GM12875 (cell line): ENCODE results near the gene CHKB.

Source experiments
- H3K4me3 ChIP-seq: one replicate; pipeline ENCODE4 v1.5.1; 2011; ENCODE audit warnings: low read depth, low read length, control low read depth
- TF ChIP-seq, protein P1 (sequence below): IDR thresholded peaks from 2 replicates; pipeline ENCODE4 v1.5.1; 2011; ENCODE audit warnings: low read depth, mild to moderate bottlenecking, control low read depth, inconsistent platforms, low read length, moderate library complexity, borderline replicate concordance; ENCODE audit not compliant: insufficient read depth

CHKB gene

DNA sequence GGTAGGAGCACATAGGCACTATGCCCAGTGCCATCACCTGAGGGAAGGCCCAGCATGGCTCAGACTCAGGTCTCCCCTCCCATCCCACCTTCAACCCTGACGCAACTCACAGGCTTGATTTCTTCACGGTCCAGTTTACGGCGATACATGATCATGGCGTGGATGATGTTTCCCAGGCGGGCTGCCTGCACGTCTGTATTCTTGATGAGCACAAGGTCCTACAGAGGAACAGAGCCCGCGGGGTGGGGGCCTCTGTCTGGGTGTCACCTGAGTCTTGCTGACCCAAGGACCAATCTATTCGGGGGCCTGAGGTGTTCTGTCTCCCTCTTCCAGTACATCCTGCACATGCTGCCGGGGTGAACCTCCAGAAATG, 8.3 kb downstream of the CHKB start:
- H3K4me3 ChIP-seq = no peak overlapping the region
- TF ChIP-seq, protein P1, sequence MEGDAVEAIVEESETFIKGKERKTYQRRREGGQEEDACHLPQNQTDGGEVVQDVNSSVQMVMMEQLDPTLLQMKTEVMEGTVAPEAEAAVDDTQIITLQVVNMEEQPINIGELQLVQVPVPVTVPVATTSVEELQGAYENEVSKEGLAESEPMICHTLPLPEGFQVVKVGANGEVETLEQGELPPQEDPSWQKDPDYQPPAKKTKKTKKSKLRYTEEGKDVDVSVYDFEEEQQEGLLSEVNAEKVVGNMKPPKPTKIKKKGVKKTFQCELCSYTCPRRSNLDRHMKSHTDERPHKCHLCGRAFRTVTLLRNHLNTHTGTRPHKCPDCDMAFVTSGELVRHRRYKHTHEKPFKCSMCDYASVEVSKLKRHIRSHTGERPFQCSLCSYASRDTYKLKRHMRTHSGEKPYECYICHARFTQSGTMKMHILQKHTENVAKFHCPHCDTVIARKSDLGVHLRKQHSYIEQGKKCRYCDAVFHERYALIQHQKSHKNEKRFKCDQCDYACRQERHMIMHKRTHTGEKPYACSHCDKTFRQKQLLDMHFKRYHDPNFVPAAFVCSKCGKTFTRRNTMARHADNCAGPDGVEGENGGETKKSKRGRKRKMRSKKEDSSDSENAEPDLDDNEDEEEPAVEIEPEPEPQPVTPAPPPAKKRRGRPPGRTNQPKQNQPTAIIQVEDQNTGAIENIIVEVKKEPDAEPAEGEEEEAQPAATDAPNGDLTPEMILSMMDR = no peak

DNA sequence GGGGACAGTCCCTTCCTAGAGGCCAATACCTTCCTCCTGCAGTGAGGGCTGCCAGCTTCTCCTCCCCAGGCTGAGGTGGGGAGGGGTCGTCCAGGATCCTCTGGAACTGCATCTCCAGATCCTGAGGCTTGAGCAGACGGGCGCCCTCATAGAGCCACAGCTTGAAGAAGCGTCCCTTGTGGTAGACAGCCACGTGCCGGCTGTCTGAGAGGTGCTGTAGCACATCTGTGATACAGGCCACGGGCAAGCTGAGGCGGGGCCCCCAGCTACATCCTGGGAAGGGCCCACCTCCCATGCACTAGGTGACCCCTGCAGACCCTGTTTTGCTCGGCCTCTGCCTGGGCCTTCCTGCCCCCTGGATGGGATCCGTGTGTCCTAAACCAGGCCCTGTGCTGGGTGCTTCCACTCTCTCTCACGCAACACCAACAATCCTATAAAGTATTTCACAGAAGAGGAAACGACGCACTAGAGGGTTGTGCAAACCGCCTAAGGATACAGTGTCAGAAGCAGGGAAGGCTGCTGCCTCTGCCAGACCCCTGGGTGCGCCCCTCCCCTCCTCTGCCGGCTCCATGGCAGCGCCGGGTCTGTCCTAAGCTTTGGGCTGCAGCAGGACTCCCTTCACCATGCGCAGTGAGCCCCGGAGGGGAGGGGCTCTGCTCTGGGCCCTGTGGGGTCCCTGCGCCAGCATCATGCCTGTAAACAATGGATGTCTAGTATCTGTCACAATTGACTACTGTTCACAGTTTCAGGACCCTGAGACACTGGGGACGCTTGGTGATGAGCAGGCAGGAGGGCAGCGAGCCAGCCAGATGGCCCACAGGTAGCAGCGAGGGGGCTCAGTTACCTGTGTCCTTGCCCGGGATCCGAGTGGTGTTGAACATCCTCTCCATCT, 8.9 kb downstream of the CHKB start:
- H3K4me3 ChIP-seq = no peak overlapping the region
- TF ChIP-seq, protein P1 = no peak

DNA sequence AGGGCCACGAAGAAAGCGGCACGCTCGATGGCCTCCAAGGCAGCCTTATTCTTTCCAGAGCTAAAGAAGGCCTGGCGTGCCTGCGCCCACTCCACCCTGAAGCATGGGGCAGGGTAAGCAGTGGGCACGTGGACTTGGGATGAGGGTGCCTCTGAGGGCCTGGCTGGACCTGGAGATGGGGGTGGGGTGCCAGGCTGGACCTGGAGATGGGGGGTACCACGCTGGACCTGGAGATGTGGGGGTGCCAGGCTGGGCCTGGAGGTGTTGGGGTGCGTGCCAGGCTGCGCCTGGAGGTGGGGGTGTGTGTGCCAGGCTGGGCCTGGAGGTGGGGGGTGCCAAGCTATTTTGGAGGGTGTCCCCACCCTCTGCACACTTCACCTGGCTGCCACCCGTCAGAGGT, 9.7 kb downstream of the CHKB start:
- H3K4me3 ChIP-seq = no peak overlapping the region
- TF ChIP-seq, protein P1 = no peak

DNA sequence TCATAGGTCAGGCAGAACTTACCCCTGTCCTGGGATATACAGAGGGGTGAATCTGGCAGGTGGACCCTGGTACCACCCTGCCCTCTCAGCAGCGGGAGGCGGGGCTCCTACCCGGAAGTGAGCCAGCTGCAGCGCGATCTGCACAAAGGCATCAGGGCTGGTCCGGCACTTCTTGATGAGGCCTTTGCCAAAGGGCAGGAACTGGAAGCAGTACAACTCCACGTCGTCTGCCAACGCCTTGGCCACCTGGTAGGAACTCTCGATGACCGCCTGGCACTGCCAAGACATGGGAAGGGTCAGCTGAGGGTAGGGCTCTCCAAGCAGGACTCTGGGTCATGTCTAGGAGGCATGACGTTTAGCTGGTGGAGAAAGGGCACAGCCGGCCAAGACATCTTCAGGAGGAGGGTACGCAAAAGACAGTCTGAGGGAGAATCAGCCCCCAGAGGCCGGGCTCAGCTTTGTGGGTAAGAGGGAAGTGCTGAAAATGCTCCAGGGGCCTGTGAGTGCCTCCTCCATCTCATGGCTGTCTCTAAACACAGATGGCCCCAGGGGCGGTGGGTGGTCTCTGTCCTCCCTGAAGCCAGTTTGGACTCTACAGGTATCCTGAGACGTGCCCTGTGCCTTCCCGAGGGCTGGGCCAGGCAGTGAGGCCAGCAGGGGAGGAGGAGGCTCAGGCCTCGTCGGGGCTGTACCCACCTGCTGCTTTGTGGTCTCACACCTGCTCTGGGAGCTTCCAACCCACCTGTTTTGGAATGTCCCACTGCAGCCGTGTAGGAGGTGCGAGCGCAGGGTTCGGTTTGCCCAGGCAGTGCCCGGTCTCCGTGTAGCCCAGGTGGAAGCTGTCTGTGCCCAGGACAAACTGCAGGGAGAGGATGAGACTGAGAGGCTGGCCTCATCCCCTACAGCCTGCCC, 11.1 kb downstream of the CHKB start:
- TF ChIP-seq, protein P1 = no peak
- no peak overlapping the region for H3K4me3 ChIP-seq

DNA sequence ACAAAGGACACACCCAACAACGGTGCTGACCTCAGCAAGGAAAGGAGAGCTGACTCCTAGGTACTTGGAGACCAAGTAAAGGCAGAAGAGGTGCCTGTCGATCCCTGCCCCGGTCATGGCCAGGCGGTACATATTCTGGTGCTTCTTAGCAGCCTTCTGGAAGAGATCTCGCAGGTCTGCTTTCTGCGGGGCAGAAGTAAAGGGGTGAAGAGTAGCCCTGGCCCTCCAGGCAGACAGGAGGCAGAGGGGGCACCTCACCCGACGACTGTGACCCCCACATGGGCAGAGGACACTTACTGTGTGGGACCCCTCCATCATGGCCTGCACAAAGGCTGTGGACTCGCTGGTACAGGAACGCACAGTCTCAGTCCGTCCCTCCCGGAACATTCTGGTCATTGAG, 11.8 kb downstream of the CHKB start:
- no peak overlapping the region for H3K4me3 ChIP-seq
- TF ChIP-seq, protein P1 = no peak

- H3K4me3 ChIP-seq = no peak overlapping the region
- TF ChIP-seq, protein P1 = no peak
Measured at GRCh38 chr22:50569896-50570535, 12.6 kb downstream of the CHKB start.
